Astrocyte of the hippocampus (primary cell): Measurements from ENCODE around the gene SLC4A4.

ENCODE experiments used
- DNase-seq: peaks from one replicate; pipeline ENCODE4 v3.0.0; 2011; ENCODE audit warnings: low read depth, low spot score

The SLC4A4 gene

GRCh38 chr4:71338846-71339593, at the start of gene SLC4A4:
TSS of gene SLC4A4 (plus strand) at chr4:71339020.
- DNase-seq: peak; percentile 8

GRCh38 chr4:71290074-71290473, 48.7 kb upstream of the SLC4A4 start:
- peak; percentile 42 for DNase-seq

- no peak for DNase-seq
These were observed 48.3 kb upstream of the SLC4A4 start for GRCh38 chr4:71290476-71290875.

- no peak for DNase-seq
These were observed 46.6 kb upstream of the SLC4A4 start for GRCh38 chr4:71292228-71292627.

GRCh38 chr4:71293705-71294104, 45.1 kb upstream of the SLC4A4 start:
- DNase-seq: peak; percentile 24

- DNase-seq: no peak
These were observed 44.5 kb upstream of the SLC4A4 start for GRCh38 chr4:71294301-71294700.

GRCh38 chr4:71296945-71297344, 41.9 kb upstream of the SLC4A4 start:
- DNase-seq: peak; percentile 69

GRCh38 chr4:71300362-71300761, 38.5 kb upstream of the SLC4A4 start:
- DNase-seq: no peak

GRCh38 chr4:71300964-71301363, 37.9 kb upstream of the SLC4A4 start:
- no peak for DNase-seq

- no peak for DNase-seq
These were observed 35.5 kb upstream of the SLC4A4 start for GRCh38 chr4:71303287-71303686.

GRCh38 chr4:71303850-71304249, 35.0 kb upstream of the SLC4A4 start:
- no peak for DNase-seq

GRCh38 chr4:71304289-71304850, 34.5 kb upstream of the SLC4A4 start:
- no peak for DNase-seq

GRCh38 chr4:71307729-71308128, 31.1 kb upstream of the SLC4A4 start:
- DNase-seq: no peak

GRCh38 chr4:71322425-71322824, 16.4 kb upstream of the SLC4A4 start:
- no peak for DNase-seq

GRCh38 chr4:71333368-71333767, 5.5 kb upstream of the SLC4A4 start:
- DNase-seq: no peak

- DNase-seq: no peak
These were observed 4.9 kb upstream of the SLC4A4 start for GRCh38 chr4:71333960-71334359.

- DNase-seq: peak; percentile 7
These were observed 4.3 kb upstream of the SLC4A4 start for GRCh38 chr4:71334465-71334882.

GRCh38 chr4:71343670-71344466, 5.0 kb downstream of the SLC4A4 start:
- DNase-seq: no peak

GRCh38 chr4:71346710-71347109, 7.9 kb downstream of the SLC4A4 start:
- no peak for DNase-seq

- no peak for DNase-seq
These were observed 9.8 kb downstream of the SLC4A4 start for GRCh38 chr4:71348586-71348985.

- DNase-seq: no peak
These were observed 16.2 kb downstream of the SLC4A4 start for GRCh38 chr4:71355045-71355444.

- DNase-seq: no peak
These were observed 17.2 kb downstream of the SLC4A4 start for GRCh38 chr4:71355971-71356370.
